Endothelial cell (in vitro differentiated cells): Measurements from ENCODE around the gene TMEM91. TPM values are rescaled to one million over a fixed set of nuclear protein-coding genes. Genes with fewer than 3 reads are reported as not detected.
"Not testable (repeated sequence)": the region's sequence is repeated elsewhere in the genome, so short reads cannot be mapped to it uniquely, and the experiment has no call there.

Experiments
- DNase-seq: peaks from one replicate; pipeline ENCODE4 v3.0.0; 2021; ENCODE audit warnings: low spot score
- H3K27ac Mint-ChIP-seq: one replicate; pipeline ENCODE4 v1.8.0; 2021; ENCODE audit warnings: mixed read lengths, inconsistent platforms; ENCODE audit not compliant: unreplicated experiment
- H3K27me3 Mint-ChIP-seq: one replicate; pipeline ENCODE4 v1.8.0; 2021; ENCODE audit warnings: mild to moderate bottlenecking, moderate library complexity, mixed read lengths, inconsistent platforms; ENCODE audit not compliant: unreplicated experiment
- H3K36me3 Mint-ChIP-seq: one replicate; pipeline ENCODE4 v1.8.0; 2021; ENCODE audit warnings: mild to moderate bottlenecking, low read depth, mixed read lengths, inconsistent platforms; ENCODE audit not compliant: unreplicated experiment
- H3K4me1 Mint-ChIP-seq: one replicate; pipeline ENCODE4 v1.8.0; 2021; ENCODE audit warnings: mild to moderate bottlenecking, mixed read lengths, inconsistent platforms; ENCODE audit not compliant: unreplicated experiment
- H3K4me3 Mint-ChIP-seq: one replicate; pipeline ENCODE4 v1.8.0; 2021; ENCODE audit warnings: mild to moderate bottlenecking, mixed read lengths, inconsistent platforms; ENCODE audit not compliant: unreplicated experiment
- H3K9me3 Mint-ChIP-seq: one replicate; pipeline ENCODE4 v1.8.0; 2021; ENCODE audit warnings: mixed read lengths, inconsistent platforms; ENCODE audit not compliant: unreplicated experiment
- total RNA-seq: library from RNA; stranded (reverse); fragmentation: NEBNext Ultra II Directional; extraction: Animal tissue kit (Norgen Biotek cat#: 25700); gene quantifications from one replicate; pipeline ENCODE4 v1.2.1, GENCODE V29; 2021; ENCODE audit not compliant: unreplicated experiment
- TF ChIP-seq, protein P1 (sequence below): fragments of 200-600 bp; sonication (generic); IDR thresholded peaks from one replicate; pipeline ENCODE4 v1.5.0; 2021; ENCODE audit warnings: antibody characterized with exemption; ENCODE audit not compliant: unreplicated experiment

Gene TMEM91
- total RNA-seq, 1 donor from 2014 or later, result 7.6 TPM

GRCh38 chr19:41369769-41370168, 6.6 kb upstream of the TMEM91 start:
- Mint-ChIP-seq H3K4me3 (no peak overlapping the region), H3K9me3 (no peaks in the 10 kb centered on the region), H3K27me3 (peaks cover 3% of the 10 kb centered on the region), H3K36me3 (peaks cover 4% of the 10 kb centered on the region), H3K4me1 (peaks cover 4% of the 10 kb centered on the region), H3K27ac (no peak overlapping the region)
- TF ChIP-seq, protein P1, sequence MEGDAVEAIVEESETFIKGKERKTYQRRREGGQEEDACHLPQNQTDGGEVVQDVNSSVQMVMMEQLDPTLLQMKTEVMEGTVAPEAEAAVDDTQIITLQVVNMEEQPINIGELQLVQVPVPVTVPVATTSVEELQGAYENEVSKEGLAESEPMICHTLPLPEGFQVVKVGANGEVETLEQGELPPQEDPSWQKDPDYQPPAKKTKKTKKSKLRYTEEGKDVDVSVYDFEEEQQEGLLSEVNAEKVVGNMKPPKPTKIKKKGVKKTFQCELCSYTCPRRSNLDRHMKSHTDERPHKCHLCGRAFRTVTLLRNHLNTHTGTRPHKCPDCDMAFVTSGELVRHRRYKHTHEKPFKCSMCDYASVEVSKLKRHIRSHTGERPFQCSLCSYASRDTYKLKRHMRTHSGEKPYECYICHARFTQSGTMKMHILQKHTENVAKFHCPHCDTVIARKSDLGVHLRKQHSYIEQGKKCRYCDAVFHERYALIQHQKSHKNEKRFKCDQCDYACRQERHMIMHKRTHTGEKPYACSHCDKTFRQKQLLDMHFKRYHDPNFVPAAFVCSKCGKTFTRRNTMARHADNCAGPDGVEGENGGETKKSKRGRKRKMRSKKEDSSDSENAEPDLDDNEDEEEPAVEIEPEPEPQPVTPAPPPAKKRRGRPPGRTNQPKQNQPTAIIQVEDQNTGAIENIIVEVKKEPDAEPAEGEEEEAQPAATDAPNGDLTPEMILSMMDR, result no peak
- no peak for DNase-seq

DNA sequence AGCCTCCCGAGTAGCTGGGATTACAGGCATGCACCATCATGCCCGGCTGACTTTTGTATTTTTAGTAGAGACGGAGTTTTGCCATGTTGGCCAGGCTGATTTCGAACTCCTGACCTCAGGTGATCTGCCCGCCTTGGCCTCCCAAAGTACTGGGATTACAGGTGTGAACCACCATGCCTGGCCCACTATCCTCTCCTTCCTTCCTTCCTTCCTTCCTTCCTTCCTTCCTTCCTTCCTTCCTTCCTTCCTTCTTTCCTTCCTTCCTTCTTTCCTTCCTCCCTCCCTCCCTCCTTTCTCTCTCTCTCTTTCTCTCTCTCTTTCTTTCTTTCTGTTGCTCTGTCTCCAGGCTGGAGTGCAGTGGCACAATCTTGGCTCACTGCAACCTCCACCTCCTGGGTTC, 5.2 kb upstream of the TMEM91 start:
- not testable (repeated sequence) for DNase-seq, H3K4me1 Mint-ChIP-seq, H3K27me3 Mint-ChIP-seq, H3K4me3 Mint-ChIP-seq, H3K9me3 Mint-ChIP-seq, H3K36me3 Mint-ChIP-seq, H3K27ac Mint-ChIP-seq

- TF ChIP-seq, protein P1, result no peak
- DNase-seq, result no peak
- peaks cover 4% of the 10 kb centered on the region for H3K36me3 Mint-ChIP-seq
- H3K4me1 Mint-ChIP-seq, result peaks cover 5% of the 10 kb centered on the region
- no peak overlapping the region for H3K4me3 Mint-ChIP-seq
- peak overlapping the region; percentile 13 for H3K27ac Mint-ChIP-seq
- peaks cover 2% of the 10 kb centered on the region for H3K27me3 Mint-ChIP-seq
- H3K9me3 Mint-ChIP-seq, result no peaks in the 10 kb centered on the region
Measured at GRCh38 chr19:41371541-41371940, 4.8 kb upstream of the TMEM91 start.

- H3K27ac Mint-ChIP-seq, result no peak overlapping the region
- H3K4me1 Mint-ChIP-seq, result peaks cover 14% of the 10 kb centered on the region
- TF ChIP-seq, protein P1, result no peak
- H3K27me3 Mint-ChIP-seq, result peaks cover 5% of the 10 kb centered on the region
- H3K4me3 Mint-ChIP-seq, result no peak overlapping the region
- peaks cover 8% of the 10 kb centered on the region for H3K36me3 Mint-ChIP-seq
- no peak for DNase-seq
- H3K9me3 Mint-ChIP-seq, result no peaks in the 10 kb centered on the region
Measured at GRCh38 chr19:41372501-41372900, 3.8 kb upstream of the TMEM91 start.

DNA sequence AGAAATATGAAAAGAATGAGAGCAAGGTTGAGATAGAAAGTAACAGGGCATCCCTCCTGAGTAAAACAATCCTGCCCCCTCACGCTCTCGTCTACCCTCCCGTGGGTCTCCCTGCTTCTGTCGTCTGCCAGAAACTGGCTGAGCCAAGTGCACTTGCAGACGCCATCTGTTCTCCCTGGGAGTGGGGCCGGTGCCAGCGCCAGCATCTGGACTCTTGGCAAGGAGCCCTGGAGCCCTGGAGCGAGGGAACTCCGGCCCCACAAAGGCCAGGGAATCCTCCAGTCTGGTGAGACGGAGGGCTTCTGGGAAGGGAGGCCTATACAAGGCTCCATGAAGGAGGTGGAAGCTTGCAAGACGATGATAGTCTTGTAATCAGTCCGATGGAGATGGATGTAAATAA, 2.3 kb upstream of the TMEM91 start:
- Mint-ChIP-seq H3K36me3 (peaks cover 8% of the 10 kb centered on the region), H3K9me3 (no peaks in the 10 kb centered on the region), H3K27ac (no peak overlapping the region), H3K4me3 (no peak overlapping the region), H3K4me1 (peaks cover 15% of the 10 kb centered on the region), H3K27me3 (peaks cover 5% of the 10 kb centered on the region)
- TF ChIP-seq, protein P1, result no peak
- no peak for DNase-seq

GRCh38 chr19:41376998-41377365, 649 bp downstream of the TMEM91 start:
- peak overlapping the region; percentile 21 for H3K27ac Mint-ChIP-seq
- TF ChIP-seq, protein P1, result no peak
- no peak for DNase-seq
- H3K9me3 Mint-ChIP-seq, result no peaks in the 10 kb centered on the region
- H3K27me3 Mint-ChIP-seq, result peaks cover 5% of the 10 kb centered on the region
- peaks cover 5% of the 10 kb centered on the region for H3K36me3 Mint-ChIP-seq
- H3K4me1 Mint-ChIP-seq, result peaks cover 20% of the 10 kb centered on the region
- peak overlapping the region; percentile 89 for H3K4me3 Mint-ChIP-seq
